HL-60/S4 treated with phorbol 12-myristate 13-acetate at 8.2 ng/mL for 4 days and 3 days (cell line): ENCODE results near the gene ITCH.
"Not testable (repeated sequence)": the region's sequence is repeated elsewhere in the genome, so short reads cannot be mapped to it uniquely, and the experiment has no call there.

Source experiments
- in situ Hi-C: fragments of 300-500 bp; cut with MboI; formaldehyde crosslinking; loops from 2 replicates; pipeline ENCODE4 v1.15.0; 2022; ENCODE audit warnings: low sequenced_read_pairs

The ITCH gene

DNA sequence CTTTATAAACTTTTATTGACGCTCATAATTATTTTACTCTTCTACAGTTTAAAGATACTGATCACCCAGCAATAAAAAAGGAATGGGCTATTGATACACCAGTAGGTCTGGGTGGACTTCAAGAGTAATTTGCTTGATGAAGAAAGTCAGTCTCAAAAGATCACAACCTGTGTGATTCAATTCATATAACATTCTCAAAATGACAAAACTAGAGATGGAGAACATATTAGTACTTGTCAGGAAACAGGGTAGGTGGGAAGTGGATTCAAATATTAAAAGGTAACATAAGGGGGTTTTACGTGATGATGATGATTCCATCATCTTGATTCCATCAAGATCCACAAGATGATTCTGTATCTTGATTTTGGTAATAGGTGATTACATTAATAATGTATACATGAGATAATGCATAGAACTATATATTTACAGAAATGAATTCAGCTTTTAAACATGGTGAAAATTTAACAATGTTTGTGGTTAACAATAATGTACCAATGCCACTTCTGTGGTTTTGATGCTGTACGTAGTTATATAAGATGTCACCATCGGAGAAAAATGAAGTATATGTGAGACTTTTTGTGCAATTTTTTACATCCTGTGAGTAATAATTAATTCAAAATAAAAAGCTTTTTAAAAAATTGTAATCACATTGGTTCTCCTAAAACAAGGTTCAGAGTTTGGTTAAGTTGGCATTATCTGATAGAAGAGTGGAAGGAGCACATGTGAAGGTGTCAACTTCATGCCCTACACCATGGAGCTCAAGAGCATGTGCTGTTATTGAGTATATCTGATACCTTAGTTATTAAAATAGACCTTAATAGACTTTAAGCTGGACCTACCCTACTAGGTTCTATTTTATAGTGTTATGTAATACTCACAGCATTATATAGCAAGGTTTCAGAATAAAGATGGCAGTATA is 86.9 kb downstream of the ITCH start:
- in situ Hi-C loops = no loop called here

DNA sequence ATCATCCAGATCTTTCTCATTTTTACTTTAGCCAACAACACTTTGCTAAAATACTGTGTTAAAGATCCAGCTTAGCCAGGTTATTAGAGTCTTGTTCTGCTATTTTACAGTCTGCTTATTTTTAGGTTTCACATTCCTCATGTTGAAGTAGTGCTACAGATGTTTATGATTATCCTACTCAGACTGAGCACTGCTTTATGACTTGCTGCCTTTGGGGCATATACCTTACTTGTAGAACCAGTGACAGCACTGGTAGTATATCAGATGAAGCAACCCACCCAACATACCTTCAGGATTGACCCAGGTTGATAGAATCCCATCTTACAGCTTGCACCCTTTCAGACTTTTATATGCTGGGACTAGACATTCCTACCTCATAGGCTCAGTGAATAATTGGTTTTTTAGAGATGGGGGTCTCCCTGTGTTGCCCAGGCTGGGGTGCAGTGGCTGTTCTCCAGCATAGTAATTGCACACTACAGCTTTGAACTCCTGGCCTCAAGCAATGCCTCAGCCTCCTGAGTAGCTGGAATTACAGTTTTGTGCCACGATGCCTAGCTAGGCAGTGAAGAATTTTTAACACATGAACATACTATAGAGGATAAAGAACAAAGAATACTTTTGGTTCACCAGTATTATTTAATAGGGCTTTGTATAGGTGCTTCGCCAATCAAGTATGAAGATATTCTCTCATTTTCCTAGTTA is 89.4 kb downstream of the ITCH start:
- in situ Hi-C loops = no loop called here

DNA sequence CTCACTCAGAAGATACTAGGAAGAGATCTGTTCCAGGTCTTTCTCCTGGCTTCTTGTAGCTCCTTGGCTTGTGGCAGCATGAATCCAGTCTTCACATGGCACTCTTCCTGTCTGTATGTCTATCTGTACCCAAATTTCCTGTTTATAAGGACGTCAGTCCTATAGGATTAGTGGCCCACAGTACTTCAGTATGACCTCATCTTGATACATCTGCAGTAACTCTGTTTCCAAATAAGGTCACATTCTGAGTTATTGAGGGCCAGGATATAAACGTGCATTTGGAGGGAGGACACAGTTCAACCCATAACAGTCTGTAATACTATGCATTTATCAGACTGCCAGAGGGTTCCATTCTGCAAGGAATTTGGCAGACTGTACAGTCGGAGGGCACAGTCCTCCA is 95.6 kb downstream of the ITCH start:
- in situ Hi-C loops = no loop called here

DNA sequence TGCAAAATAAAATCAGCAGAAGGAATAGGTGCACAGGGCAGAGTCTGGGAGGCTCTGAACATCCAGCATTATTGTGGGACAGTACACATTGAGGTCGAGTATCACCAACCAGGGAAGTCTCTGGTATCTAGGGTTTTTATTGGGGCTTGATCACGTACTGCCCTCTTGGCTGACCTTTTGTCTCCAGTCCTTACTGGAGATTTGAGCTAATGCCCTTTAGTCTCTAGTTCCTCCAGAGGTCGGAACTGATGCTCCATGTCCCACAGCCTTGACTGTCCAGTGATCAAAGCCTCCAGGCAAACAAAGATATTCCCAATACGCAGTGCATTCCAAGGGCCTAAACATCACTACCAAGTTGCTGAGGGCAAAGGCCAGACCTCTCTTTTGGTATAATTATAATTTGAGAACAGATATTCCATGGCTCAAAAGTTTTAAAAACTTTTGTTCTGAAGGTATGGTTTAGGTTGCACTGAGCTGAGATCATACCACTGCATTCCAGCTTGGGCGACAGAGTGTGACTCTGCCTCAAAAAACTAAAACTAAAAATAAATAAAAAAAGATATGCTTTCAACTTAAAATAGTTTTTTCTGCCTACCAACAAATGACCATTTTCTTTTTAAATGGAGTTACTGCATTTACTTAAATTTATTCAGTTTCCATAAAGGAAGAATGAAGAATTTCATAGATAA is 96.3 kb downstream of the ITCH start:
- in situ Hi-C loops = no loop called here

DNA sequence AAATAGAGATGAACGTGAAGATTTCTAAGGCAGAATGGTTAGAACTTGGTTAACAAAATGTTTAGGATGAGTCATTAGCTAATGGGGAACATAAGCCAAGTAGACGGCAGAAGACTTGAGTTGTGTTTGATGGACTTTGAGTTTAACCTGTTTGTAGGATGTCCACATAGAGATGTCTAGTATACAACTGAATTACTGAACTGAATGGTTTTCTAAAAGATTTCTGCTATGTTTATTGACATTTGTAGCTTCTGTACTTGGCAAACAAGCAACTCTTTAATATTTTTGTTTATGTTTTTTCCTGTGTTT is 98.7 kb downstream of the ITCH start:
- in situ Hi-C loops = no loop called here

DNA sequence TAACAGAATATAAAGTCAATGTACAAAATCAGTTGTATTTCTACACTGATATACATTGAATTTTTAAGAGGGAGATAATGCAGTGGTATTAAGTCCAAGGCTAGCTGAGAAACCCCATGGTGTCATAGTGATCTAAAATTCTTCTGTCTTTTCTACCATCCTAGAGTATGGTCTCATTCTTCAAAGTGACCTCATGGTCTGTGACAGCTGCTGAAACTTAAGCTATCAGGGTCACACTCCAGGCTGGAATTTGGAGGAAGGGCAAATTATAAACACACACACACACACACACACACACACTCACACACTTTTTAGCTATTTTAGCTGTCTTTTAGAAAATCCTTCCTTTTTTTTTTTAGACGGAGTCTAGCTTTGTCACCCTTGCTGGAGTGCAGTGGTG is 105.9 kb downstream of the ITCH start:
- in situ Hi-C loops = no loop called here

DNA sequence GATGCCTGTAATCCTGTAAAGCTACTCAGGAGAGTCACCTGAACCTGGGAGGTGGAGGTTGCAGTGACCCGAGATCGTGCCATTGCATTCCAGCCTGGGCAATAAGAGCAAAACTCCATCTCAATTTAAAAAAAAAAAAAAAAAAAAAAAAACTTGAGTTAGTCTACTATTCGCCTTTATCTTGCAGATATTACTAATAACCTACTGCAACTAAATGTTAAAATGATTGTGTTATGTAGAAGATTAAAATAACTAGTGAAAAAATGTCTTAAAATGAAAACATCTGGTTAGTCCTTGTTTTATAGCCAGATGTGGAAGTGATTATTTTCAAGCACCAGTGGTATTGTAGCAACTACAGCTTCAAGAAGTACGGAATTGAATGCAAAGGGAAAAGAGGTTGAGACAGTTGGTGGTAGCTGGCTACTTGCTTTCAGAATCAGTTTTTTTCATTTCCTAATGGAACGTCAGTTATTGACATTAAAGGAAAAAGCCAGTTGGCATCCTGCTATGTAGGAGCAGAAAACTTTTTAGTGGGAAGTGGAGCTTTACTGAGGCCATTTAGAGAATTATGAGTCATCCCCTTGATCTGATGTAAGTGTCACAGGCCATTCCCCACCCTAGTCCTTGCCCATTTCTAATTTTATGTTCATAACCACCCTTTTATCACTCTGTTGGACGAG is 109.3 kb downstream of the ITCH start:
- in situ Hi-C loops = no loop called here

DNA sequence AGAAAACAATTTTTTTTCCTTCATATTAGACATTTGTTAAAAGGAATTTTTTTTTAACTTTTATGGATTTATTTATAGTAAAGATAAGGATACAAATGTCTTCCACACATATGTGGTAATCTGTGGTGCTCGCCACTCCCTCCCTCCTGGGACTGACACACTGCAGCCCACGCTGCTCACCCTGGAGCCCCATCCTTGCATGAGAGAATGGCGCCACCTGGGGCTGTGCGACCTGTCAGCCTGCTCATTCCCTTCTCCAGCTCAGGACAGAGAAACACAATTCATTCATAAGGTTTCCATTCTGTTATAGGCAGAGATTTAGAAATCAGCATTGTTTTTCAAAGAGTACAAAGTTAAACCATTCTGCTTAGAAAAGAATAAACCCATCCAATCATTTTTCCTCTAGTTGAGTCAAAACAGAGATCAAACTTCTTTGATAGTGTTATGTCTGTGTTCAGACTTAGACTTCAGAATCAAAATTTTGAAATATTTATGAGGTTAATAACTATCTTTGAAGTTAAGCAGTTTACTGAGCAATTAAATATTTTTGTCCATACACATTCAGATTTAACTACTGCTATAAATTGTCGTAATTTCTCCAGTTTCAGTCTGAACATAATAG is 110.3 kb downstream of the ITCH start:
- in situ Hi-C loops = no loop called here

DNA sequence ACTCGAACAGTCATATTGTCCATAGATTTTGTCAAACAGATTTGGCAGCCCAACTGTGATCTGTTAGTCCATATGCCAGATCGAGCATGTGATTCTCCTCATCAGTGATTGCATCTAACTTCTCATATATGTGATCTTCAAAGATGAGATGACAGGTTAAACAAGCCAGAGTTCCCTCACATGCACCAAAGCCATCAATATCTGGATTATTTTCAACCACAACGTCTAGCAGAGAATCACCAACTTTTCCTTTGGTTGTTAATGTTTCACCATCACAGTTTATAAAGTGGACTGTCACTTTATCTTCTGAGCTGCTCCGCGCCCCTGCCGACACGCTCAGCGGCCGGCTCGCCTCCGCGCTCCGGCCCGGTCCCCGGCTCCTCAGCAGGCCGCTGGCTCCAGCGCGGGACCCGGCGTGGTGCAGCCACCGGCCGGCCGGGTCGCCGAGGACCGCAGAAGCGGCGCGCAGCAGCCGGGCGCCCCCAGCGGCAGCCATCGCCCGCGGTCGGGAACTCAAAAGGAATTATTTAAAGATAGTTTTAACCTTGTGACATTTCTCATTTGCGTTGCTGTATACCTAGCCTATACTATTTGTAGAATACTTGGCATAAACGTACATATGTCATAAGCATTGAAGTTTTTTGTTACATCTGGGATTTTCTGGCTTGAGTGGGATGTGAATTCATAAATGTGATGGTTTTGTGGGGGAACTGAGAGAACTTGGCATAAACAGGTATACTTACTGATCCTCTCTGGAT is 113.1 kb downstream of the ITCH start:
- in situ Hi-C loops = no loop called here

DNA sequence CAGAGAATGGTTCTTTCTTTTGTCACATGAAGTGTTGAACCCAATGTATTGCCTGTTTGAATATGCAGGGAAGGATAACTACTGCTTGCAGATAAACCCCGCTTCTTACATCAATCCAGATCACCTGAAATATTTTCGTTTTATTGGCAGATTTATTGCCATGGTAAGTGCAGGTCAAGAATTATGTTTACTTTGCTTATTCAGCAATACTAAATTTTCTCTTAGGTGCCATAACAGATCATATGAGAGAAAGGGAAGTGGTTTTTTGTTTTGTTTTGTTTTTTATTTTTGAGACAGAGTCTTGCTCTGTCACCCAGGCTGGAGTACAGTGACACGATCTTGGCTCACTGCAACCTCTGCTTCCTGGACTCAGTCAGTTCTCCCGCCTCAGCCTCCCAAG is 116.6 kb downstream of the ITCH start:
- in situ Hi-C loops = no loop called here

DNA sequence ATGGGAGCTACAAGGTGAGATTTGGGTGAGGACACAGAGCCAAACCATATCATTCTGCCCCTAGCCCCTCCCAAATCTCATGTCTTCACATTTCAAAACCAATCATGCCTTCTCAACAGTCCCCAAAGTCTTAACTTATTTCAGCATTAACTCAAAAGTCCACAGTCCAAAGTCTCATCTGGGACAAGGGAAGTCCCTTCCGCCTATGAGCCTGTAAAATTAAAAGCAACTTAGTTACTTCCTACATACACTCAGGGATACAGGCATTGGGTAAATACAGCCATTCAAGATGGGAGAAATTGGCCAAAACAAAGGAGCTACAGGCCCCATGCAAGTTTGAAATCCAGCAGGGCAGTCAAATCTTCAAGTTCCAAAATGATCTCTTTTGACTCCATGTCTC is 119.1 kb downstream of the ITCH start:
- in situ Hi-C loops = not testable (repeated sequence)

DNA sequence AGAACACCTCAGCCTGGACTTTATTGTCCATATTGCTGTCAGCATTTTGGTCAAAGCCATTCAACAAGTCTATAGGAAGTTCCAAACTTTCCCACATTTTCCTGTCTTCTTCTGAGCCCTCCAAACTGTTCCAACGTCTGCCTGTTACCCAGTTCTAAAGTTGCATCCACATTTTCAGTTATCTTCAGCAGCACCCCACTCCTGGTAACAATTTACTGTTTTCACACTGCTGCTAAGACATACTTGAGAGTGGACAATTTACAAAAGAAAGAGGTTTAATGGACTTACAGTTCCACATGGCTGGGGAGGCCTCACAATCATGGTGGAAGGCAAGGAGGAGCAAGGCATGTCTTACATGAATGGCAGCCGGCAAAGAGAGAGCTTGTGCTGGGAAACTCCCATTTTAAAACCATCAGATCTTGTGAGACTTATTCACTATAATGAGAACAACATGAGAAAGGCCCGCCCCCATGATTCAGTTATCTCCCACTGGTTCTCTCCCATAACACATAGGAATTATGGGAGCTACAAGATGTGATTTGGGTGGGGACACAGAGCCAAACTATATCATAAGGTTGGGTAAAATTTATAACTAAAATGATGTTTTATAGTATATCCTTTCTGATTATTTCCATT is 120.6 kb downstream of the ITCH start:
- in situ Hi-C loops = not testable (repeated sequence)

DNA sequence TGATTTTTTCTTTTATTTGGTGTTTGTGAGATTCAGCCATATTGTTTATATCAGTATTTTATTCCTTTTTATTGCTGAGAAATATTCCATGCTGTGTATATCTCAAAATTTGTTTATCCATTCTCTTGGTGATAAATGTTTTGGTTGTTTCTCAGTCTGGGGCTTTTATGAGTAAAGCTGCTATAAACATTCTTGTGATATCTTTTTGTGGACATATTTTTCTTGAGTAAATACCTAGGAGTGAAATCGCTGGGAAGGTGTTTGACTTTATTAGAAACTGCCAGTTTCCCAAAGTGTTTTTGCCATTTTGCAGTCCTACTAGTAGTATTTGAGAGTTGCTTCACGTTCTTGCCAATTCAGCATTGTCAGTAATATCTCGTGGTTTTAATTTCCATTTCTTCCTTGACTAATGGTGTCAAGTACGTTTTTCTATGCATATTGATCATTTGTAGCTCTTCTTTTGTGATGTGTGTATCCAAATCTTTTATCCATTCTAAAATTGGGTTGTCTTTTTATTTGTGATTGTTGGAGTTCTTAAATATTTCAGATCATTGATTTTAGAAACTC is 122.1 kb downstream of the ITCH start:
- in situ Hi-C loops = no loop called here

DNA sequence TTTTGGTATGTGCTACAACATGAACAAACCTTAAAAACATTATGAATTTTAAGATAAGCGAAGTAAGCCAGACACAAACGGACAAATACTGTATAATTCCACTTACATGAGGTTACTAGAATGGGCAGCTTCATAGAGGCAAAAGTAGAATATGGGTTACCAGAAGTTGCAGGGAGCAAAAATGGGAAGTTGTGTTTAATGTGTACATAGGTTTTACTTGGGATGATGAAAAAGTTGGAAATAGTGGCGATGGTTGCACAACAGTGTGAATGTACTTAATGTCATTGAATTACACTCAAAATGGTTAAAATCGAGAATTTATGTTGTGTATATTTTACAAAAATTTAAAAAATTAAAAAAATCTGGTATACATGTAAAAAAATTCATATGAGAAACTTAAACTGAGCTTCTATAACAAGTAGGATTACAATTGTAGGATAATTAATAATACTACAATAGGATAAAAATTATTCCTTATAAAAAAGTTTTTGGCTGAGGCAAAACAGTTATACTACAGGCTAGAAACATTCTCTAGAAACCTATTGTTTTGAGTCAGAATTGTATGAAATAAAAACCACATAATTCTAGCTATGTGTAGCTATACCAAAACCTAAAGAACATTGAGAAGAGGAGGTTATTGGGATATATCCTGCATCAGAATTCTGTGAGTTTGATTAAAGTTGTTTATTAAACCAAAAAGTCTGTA is 128.3 kb downstream of the ITCH start:
- in situ Hi-C loops = no loop called here

DNA sequence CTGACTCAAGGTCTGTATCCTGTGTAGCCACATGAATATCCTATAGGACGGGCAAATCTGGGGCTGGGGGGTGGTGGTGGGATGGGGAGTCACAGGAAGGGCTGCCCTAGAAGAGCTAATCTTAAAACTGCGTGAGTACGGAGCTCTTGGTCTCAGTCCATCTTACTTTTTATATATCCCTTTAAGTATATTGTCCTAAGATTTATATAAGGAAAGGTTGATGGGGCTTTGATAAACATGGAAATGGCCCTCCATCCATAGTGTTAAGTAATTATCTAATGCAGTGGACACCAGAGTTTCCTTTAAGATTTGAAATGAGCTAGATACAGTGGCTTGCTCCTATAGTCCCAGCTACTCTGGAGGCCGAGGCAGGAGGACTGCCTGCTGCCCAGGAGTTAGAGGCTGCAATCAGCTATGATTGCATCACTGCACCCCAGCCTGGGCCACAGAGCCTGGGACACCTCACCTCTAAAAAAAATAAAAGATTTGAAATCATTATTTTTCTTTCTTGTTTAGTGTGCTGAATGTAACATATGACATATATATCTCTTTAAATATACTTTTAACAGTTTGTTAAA is 128.9 kb downstream of the ITCH start:
- in situ Hi-C loops = no loop called here

DNA sequence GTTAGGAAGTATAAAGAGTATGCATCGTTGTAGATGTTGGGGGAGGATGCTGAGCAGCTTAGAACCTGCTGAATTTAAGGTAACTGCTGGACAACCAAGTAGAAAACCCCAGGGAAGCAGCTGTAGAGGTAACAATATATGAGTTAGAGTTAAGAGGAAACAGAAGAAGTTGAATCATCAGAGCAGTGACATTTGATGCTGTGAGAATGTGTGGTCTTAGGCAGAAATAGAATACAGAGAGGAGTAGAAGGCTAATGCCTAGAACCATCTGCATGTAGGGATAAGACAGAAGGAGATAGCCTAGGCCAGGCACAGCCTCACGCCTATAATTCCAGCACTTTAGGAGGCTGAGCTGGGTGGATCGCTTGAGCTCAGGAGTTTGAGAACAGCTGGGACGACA is 130.6 kb downstream of the ITCH start:
- in situ Hi-C loops = no loop called here

DNA sequence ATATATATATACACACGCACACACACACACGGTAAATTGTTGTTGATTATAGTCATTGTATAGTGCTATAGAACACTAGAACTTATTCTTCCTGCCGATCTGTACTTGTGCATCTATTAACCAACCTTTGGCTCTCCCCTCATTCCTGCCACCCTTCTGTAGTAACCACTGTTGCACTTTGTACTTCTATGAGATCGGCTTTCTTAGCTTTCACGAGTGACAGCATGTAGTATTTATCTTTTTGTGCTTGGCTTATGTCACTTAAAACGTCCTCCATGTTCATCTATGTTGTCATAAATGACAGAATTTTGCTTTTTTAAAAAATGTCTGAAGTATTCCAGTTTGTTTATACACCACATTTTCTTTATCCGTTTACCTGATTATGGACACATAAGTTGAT is 132.2 kb downstream of the ITCH start:
- in situ Hi-C loops = no loop called here

DNA sequence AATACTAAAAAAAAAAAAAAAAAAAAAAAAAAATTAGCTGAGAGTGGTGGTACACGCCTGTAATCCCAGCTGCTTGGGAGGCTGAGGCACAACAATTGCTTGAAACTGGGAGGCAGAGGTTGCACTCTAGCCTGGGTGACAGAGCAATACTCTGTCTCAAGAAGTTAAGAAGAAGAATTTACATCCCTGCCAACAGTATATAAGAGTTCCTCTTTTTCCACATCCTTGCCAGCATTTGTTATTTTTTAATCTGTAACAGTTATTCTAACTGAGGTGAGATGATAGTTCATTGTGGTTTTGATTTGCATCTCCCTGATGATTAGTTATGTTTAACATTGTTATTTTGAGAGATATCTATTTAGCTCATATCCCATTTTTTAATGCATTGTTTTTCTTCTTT is 132.8 kb downstream of the ITCH start:
- in situ Hi-C loops = no loop called here
